Nephron (organoid): ENCODE results near the gene MARCKS.

ENCODE experiments used
- H3K27ac Mint-ChIP-seq, 3 experiments: 2 replicates each; pipeline ENCODE4 v1.8.0; 2020; ENCODE audit warnings: mixed read lengths in 3 of 3, mild to moderate bottlenecking in 2 of 3, moderate library complexity in 1 of 3
- H3K27me3 Mint-ChIP-seq: 2 replicates; pipeline ENCODE4 v1.8.0; 2021; ENCODE audit warnings: low read depth, mild to moderate bottlenecking, moderate library complexity, mixed read lengths
- H3K36me3 Mint-ChIP-seq: 2 replicates; pipeline ENCODE4 v1.8.0; 2020; ENCODE audit warnings: low read depth, mixed read lengths
- H3K4me1 Mint-ChIP-seq: 2 replicates; pipeline ENCODE4 v1.8.0; 2020; ENCODE audit warnings: mixed read lengths
- H3K4me3 Mint-ChIP-seq, 3 experiments: 2 replicates each; pipeline ENCODE4 v1.8.0; 2020; ENCODE audit warnings: mild to moderate bottlenecking in 3 of 3, mixed read lengths in 3 of 3, moderate library complexity in 2 of 3
- H3K9me3 Mint-ChIP-seq: 2 replicates; pipeline ENCODE4 v1.8.0; 2020; ENCODE audit warnings: mixed read lengths
- CTCF ChIP-seq, 3 experiments: fragments of 200-600 bp; sonication (generic); IDR thresholded peaks; one replicate each; pipeline ENCODE4 v1.5.0; 2021; ENCODE audit warnings: antibody characterized with exemption in 3 of 3; ENCODE audit not compliant: unreplicated experiment in 3 of 3

Gene MARCKS

GRCh38 chr6:113856625-113857555 lies at the start of gene MARCKS:
Gene MARCKS, plus strand, starts transcription at chr6:113857345. Its CDS starts 401 bp downstream, at chr6:113857746.
- H3K36me3 Mint-ChIP-seq: peaks cover 25% of the 10 kb centered on the region
- H3K9me3 Mint-ChIP-seq: peaks cover 3% of the 10 kb centered on the region
- no peak within 1 kb of the TSS for H3K4me3 Mint-ChIP-seq
- no peak within 1 kb of the TSS for H3K27ac Mint-ChIP-seq
- peaks cover 4% of the 10 kb centered on the region for H3K27me3 Mint-ChIP-seq
- peaks cover 25% of the 10 kb centered on the region for H3K4me1 Mint-ChIP-seq
- TF ChIP-seq CTCF (IDR thresholded peaks at IDR 0.05; ENCODE audit: unreplicated experiment in 3 of 3): no peak

GRCh38 chr6:113809826-113810225 lies 47.3 kb upstream of the MARCKS start:
- no peaks in the 10 kb centered on the region for H3K27me3 Mint-ChIP-seq
- peaks cover 2% of the 10 kb centered on the region for H3K9me3 Mint-ChIP-seq
- no peak overlapping the region for H3K27ac Mint-ChIP-seq
- no peaks in the 10 kb centered on the region for H3K36me3 Mint-ChIP-seq
- TF ChIP-seq CTCF (IDR thresholded peaks at IDR 0.05; ENCODE audit: unreplicated experiment in 3 of 3): no peak
- no peak overlapping the region for H3K4me3 Mint-ChIP-seq
- peaks cover 5% of the 10 kb centered on the region for H3K4me1 Mint-ChIP-seq

GRCh38 chr6:113813142-113813541 lies 44.0 kb upstream of the MARCKS start:
- Mint-ChIP-seq H3K36me3 (no peaks in the 10 kb centered on the region), H3K4me3 (no peak overlapping the region), H3K27ac (peak overlapping the region in 1 of 3 experiments; percentile 4), H3K4me1 (no peaks in the 10 kb centered on the region), H3K27me3 (no peaks in the 10 kb centered on the region), H3K9me3 (peaks cover 2% of the 10 kb centered on the region)
- TF ChIP-seq CTCF (IDR thresholded peaks at IDR 0.05; ENCODE audit: unreplicated experiment in 3 of 3): no peak

- no peak overlapping the region for H3K4me3 Mint-ChIP-seq
- H3K36me3 Mint-ChIP-seq: no peaks in the 10 kb centered on the region
- peaks cover 5% of the 10 kb centered on the region for H3K9me3 Mint-ChIP-seq
- H3K4me1 Mint-ChIP-seq: peaks cover 6% of the 10 kb centered on the region
- H3K27me3 Mint-ChIP-seq: peaks cover 8% of the 10 kb centered on the region
- H3K27ac Mint-ChIP-seq: peak overlapping the region; percentile 38 to 54 (median 40)
- no peak for TF ChIP-seq CTCF (IDR thresholded peaks at IDR 0.05; ENCODE audit: unreplicated experiment in 3 of 3)
Measured at GRCh38 chr6:113818578-113818977, 38.6 kb upstream of the MARCKS start.

- no peak for TF ChIP-seq CTCF (IDR thresholded peaks at IDR 0.05; ENCODE audit: unreplicated experiment in 3 of 3)
- Mint-ChIP-seq H3K4me3 (no peak overlapping the region), H3K4me1 (peaks cover 13% of the 10 kb centered on the region), H3K27me3 (peaks cover 8% of the 10 kb centered on the region), H3K36me3 (no peaks in the 10 kb centered on the region), H3K9me3 (peaks cover 5% of the 10 kb centered on the region), H3K27ac (peak overlapping the region in 1 of 3 experiments; percentile 64)
Measured at GRCh38 chr6:113819169-113819830, 37.8 kb upstream of the MARCKS start.
